IMR-90 (cell line): ENCODE measurements around the gene GNAO1. TPM values are rescaled to one million over a fixed set of nuclear protein-coding genes. Genes with fewer than 3 reads are reported as not detected.

Experiments
- ATAC-seq: fragments of 200-7000 bp; cut with Tn5 transposase; 2 replicates; pipeline ENCODE4 v1.9.1; 2020; ENCODE audit warnings: low read depth, mild to moderate bottlenecking, moderate library complexity
- BruUV-seq: library from RNA; stranded (reverse); fragments of 400-500 nt; replicated peaks from 2 replicates; lab custom pipeline; 2021; lab: Mats Ljungman, UMichigan
- CTCF ChIA-PET: fragments of 300-600 bp; formaldehyde crosslinking; extraction: SDS; loops from one replicate; lab custom pipeline; 2021; ENCODE audit warnings: antibody characterized with exemption; lab: Yijun Ruan, JAX
- POLR2A ChIA-PET: fragments of 300-600 bp; sonication (Branson Sonifier 250); formaldehyde crosslinking; loops from one replicate; lab custom pipeline; 2022; ENCODE audit warnings: antibody characterized with exemption; ENCODE audit not compliant: unreplicated experiment; lab: Charles Lee
- DNase-seq: peaks from one replicate; pipeline ENCODE4 v3.0.0; 2013
- H2AFZ ChIP-seq: replicated peaks from 2 replicates; pipeline ENCODE3; 2013; ENCODE audit warnings: low read length, mild to moderate bottlenecking; ENCODE audit not compliant: poor library complexity
- H2AK5ac ChIP-seq: 2 replicates; pipeline ENCODE4 v1.6.1; 2013; ENCODE audit warnings: low read depth, low read length, inconsistent platforms
- H2AK9ac ChIP-seq: replicated peaks from 2 replicates; pipeline ENCODE3; 2013; ENCODE audit warnings: mild to moderate bottlenecking, low read depth, low read length, moderate library complexity; ENCODE audit not compliant: poor library complexity
- H2BK120ac ChIP-seq: 2 replicates; pipeline ENCODE4 v1.6.1; 2013; ENCODE audit warnings: low read depth, low read length, inconsistent platforms
- H2BK15ac ChIP-seq: 3 replicates; pipeline ENCODE4 v1.6.1; 2013; ENCODE audit warnings: low read depth, low read length, inconsistent platforms
- H2BK20ac ChIP-seq: 2 replicates; pipeline ENCODE4 v1.6.1; 2013; ENCODE audit warnings: low read depth, mild to moderate bottlenecking, inconsistent platforms, low read length, moderate library complexity
- H2BK5ac ChIP-seq: 2 replicates; pipeline ENCODE4 v1.6.1; 2013; ENCODE audit warnings: mild to moderate bottlenecking, low read depth, low read length, inconsistent platforms; ENCODE audit not compliant: poor library complexity, severe bottlenecking
- H3K14ac ChIP-seq: replicated peaks from 2 replicates; pipeline ENCODE4 v1.6.1; 2013; ENCODE audit warnings: low read depth, low read length, inconsistent platforms
- H3K18ac ChIP-seq: 2 replicates; pipeline ENCODE4 v1.6.1; 2013; ENCODE audit warnings: low read depth, low read length, control low read depth
- H3K23ac ChIP-seq: 2 replicates; pipeline ENCODE4 v1.6.1; 2013; ENCODE audit warnings: low read depth, low read length, inconsistent platforms
- H3K27ac ChIP-seq: 2 replicates; pipeline ENCODE4 v1.5.1; 2013; ENCODE audit warnings: mild to moderate bottlenecking, control low read depth, low read length; ENCODE audit not compliant: insufficient read depth
- H3K27me3 ChIP-seq: 2 replicates; pipeline ENCODE4 v1.6.1; 2013; ENCODE audit warnings: low read length; ENCODE audit not compliant: control insufficient read depth, insufficient read depth
- H3K36me3 ChIP-seq: 2 replicates; pipeline ENCODE4 v1.6.1; 2013; ENCODE audit warnings: low read length, mixed read lengths; ENCODE audit not compliant: control insufficient read depth, insufficient read depth
- H3K4ac ChIP-seq: 2 replicates; pipeline ENCODE4 v1.6.1; 2013; ENCODE audit warnings: low read depth, low read length, inconsistent platforms
- H3K4me1 ChIP-seq: 2 replicates; pipeline ENCODE4 v1.6.1; 2013; ENCODE audit warnings: low read length, mixed read lengths; ENCODE audit not compliant: control insufficient read depth, insufficient read depth
- H3K4me2 ChIP-seq: 2 replicates; pipeline ENCODE4 v1.6.1; 2013; ENCODE audit warnings: low read depth, mild to moderate bottlenecking, control low read depth, low read length, moderate library complexity
- H3K4me3 ChIP-seq: 2 replicates; pipeline ENCODE4 v1.5.1; 2013; ENCODE audit warnings: low read depth, mild to moderate bottlenecking, control low read depth, low read length, moderate library complexity; ENCODE audit not compliant: insufficient read depth
- H3K56ac ChIP-seq: 2 replicates; pipeline ENCODE4 v1.6.1; 2013; ENCODE audit warnings: low read length, inconsistent platforms; ENCODE audit not compliant: insufficient read depth; ENCODE audit errors: extremely low read depth
- H3K79me1 ChIP-seq, 2 experiments: 2 replicates each; pipeline ENCODE4 v1.6.1; 2013; ENCODE audit warnings: low read length in 2 of 2, inconsistent platforms in 1 of 2, low read depth in 1 of 2
- H3K9ac ChIP-seq: 2 replicates; pipeline ENCODE4 v1.6.1; 2013; ENCODE audit warnings: low read depth, low read length, control low read depth
- H3K9me1 ChIP-seq: 2 replicates; pipeline ENCODE4 v1.6.1; 2013; ENCODE audit warnings: low read length, inconsistent platforms; ENCODE audit not compliant: insufficient read depth
- H3K9me3 ChIP-seq: 2 replicates; pipeline ENCODE4 v1.6.1; 2013; ENCODE audit warnings: low read length; ENCODE audit not compliant: control insufficient read depth, insufficient read depth
- H4K20me1 ChIP-seq: 2 replicates; pipeline ENCODE4 v1.6.1; 2013; ENCODE audit warnings: low read length, inconsistent platforms; ENCODE audit not compliant: insufficient read depth
- H4K5ac ChIP-seq: 2 replicates; pipeline ENCODE4 v1.6.1; 2013; ENCODE audit warnings: mild to moderate bottlenecking, low read depth, low read length, control low read depth
- H4K8ac ChIP-seq, 2 experiments: 2 replicates each; pipeline ENCODE4 v1.6.1; 2013; ENCODE audit warnings: low read depth in 2 of 2, low read length in 2 of 2, control low read depth in 1 of 2, inconsistent platforms in 1 of 2
- H4K91ac ChIP-seq: 2 replicates; pipeline ENCODE4 v1.6.1; 2013; ENCODE audit warnings: low read depth, low read length, inconsistent platforms; ENCODE audit not compliant: insufficient read depth
- BHLHE40 ChIP-seq: fragments of 150-350 bp; IDR thresholded peaks from 2 replicates; pipeline ENCODE4 v1.6.1; 2016; ENCODE audit warnings: mild to moderate bottlenecking, low read depth, low read length
- CEBPB ChIP-seq: IDR thresholded peaks from 2 replicates; pipeline ENCODE4 v1.6.1; 2012; ENCODE audit warnings: low read depth, low read length, improper control_type of control experiment
- CHD1 ChIP-seq: IDR thresholded peaks from 2 replicates; pipeline ENCODE4 v1.6.1; 2012; ENCODE audit warnings: low read depth, low read length, improper control_type of control experiment
- FOS ChIP-seq: fragments of 150-350 bp; IDR thresholded peaks from 2 replicates; pipeline ENCODE4 v1.6.1; 2016; ENCODE audit warnings: low read depth, low read length
- MAFK ChIP-seq: IDR thresholded peaks from 2 replicates; pipeline ENCODE4 v1.6.1; 2012; ENCODE audit warnings: low read depth, low read length, improper control_type of control experiment
- MAZ ChIP-seq: IDR thresholded peaks from 2 replicates; pipeline ENCODE4 v1.6.1; 2012; ENCODE audit warnings: low read depth, mild to moderate bottlenecking, low read length, improper control_type of control experiment, moderate library complexity, borderline replicate concordance
- MXI1 ChIP-seq: IDR thresholded peaks from 2 replicates; pipeline ENCODE4 v1.6.1; 2012; ENCODE audit warnings: low read depth, mild to moderate bottlenecking, low read length, moderate library complexity, borderline replicate concordance
- NFE2L2 ChIP-seq: fragments of 150-350 bp; IDR thresholded peaks from 2 replicates; pipeline ENCODE4 v1.6.1; 2016; ENCODE audit warnings: low read depth, mild to moderate bottlenecking, low read length
- POLR2A ChIP-seq: IDR thresholded peaks from 2 replicates; pipeline ENCODE4 v1.6.1; 2012; ENCODE audit warnings: mild to moderate bottlenecking, low read depth, low read length
- RAD21 ChIP-seq: IDR thresholded peaks from 2 replicates; pipeline ENCODE4 v1.6.1; 2012; ENCODE audit warnings: low read length, improper control_type of control experiment
- RCOR1 ChIP-seq: IDR thresholded peaks from 2 replicates; pipeline ENCODE4 v1.6.1; 2012; ENCODE audit warnings: mild to moderate bottlenecking, low read length, improper control_type of control experiment; ENCODE audit not compliant: insufficient replicate concordance
- RFX5 ChIP-seq: IDR thresholded peaks from 2 replicates; pipeline ENCODE4 v1.8.0; 2012; ENCODE audit warnings: low read depth, mild to moderate bottlenecking, low read length, moderate library complexity
- SMC3 ChIP-seq: fragments of 150-350 bp; IDR thresholded peaks from 2 replicates; pipeline ENCODE4 v1.6.1; 2016; ENCODE audit warnings: low read depth, mild to moderate bottlenecking, antibody characterized with exemption, low read length, moderate library complexity
- WGBS, 2 experiments: methylation state at CpG; one replicate each; pipeline versions ENCODE4 v1.1.5 to v1.1.7; 2013; ENCODE audit warnings: missing lambda C conversion rate in 2 of 2; ENCODE audit not compliant: insufficient read length in 1 of 2; ENCODE audit errors: extremely low coverage in 2 of 2; 5-methylcytosine and 5-hydroxymethylcytosine counted together
- dilution Hi-C: fragments of 300-500 bp; cut with HindIII; formaldehyde crosslinking; loops from one replicate; pipeline ENCODE4 v1.14.3; 2018; ENCODE audit warnings: low sequenced_read_pairs; ENCODE audit not compliant: unreplicated experiment
- in situ Hi-C: fragments of 300-500 bp; cut with MboI; formaldehyde crosslinking; loops from 3 replicates; pipeline ENCODE4 v1.14.3; 2019; ENCODE audit warnings: low sequenced_read_pairs, inconsistent platforms, mixed read lengths
- intact Hi-C: fragments of 100-400 bp; cut with micrococcal nuclease; formaldehyde crosslinking; loops from 2 replicates; pipeline ENCODE4 v1.10.0; 2022
- polyA plus RNA-seq, 3 experiments: library from polyadenylated mRNA; depleted of rRNA; stranded (reverse); fragments of >200 nt; gene quantifications; 2 replicates each; pipeline ENCODE4 v1.2.3, GENCODE V29; 2012; ENCODE audit warnings: low replicate concordance in 1 of 3
- total RNA-seq: library from RNA; depleted of rRNA; stranded (reverse); fragments of >200 nt; gene quantifications from 2 replicates; pipeline ENCODE4 v1.2.3, GENCODE V29; 2012
- TF ChIP-seq, protein P1 (sequence below): fragments of 150-350 bp; IDR thresholded peaks from 2 replicates; pipeline ENCODE4 v1.6.1; 2017; ENCODE audit warnings: mild to moderate bottlenecking, antibody characterized with exemption, low read length, low read depth
- TF ChIP-seq, protein P2 (sequence below): fragments of 150-350 bp; IDR thresholded peaks from 2 replicates; pipeline ENCODE4 v1.6.1; 2016; ENCODE audit warnings: low read depth, mild to moderate bottlenecking, low read length, moderate library complexity, borderline replicate concordance
- TF ChIP-seq, protein P3 (sequence below): conservative IDR thresholded peaks from 2 replicates; pipeline ENCODE4 v1.5.1; 2012; ENCODE audit warnings: mild to moderate bottlenecking, low read depth, low read length, improper control_type of control experiment

The GNAO1 gene
- total and polyA plus RNA-seq, 2 of the 4 experiments (the other 2 are of a cell fraction), result under 0.01 to 0.07 TPM

DNA sequence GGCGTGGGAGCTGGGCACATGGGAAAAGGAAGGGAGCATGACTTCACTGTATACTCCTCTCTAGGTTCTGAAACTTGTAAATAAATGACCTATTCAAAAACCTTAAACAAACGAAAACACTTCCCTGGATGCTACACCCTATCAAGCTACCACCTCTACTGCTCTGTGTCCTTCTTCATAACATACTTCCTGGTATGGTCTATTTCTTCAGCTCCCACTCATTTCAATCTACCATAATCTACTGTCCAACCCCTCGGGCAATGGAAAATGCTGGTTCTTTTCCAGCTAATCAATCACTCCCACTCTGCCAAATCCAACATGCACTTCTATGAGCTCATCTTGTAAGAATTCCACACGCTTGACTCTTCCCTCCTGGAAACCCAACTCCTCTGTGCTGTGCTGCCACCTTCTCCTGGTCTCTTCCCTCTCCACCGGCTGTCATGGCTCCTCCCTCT is 191.6 kb downstream of the GNAO1 start:
- no peak overlapping the region for H3K56ac ChIP-seq
- H2BK20ac ChIP-seq, result no peak overlapping the region
- in situ Hi-C loops (no loop called here), dilution Hi-C loops (no loop called here), intact Hi-C loops (no loop called here)
- no peak overlapping the region for H2BK15ac ChIP-seq
- H4K91ac ChIP-seq, result no peak overlapping the region
- peaks cover 10% of the 10 kb centered on the region for H3K9me1 ChIP-seq
- H2AFZ ChIP-seq, result no peak overlapping the region
- no TSS peak for BruUV-seq
- no peak overlapping the region; the same call in 1 of the 2 replicates for H3K4ac ChIP-seq
- TF ChIP-seq BHLHE40 (no peak), MAFK (no peak), MAZ (no peak), NFE2L2 (no peak), FOS (no peak), CEBPB (no peak), RAD21 (no peak), SMC3 (no peak), POLR2A (no peak), MXI1 (no peak), RCOR1 (no peak), CHD1 (no peak), RFX5 (no peak)
- TF ChIP-seq, protein P1, sequence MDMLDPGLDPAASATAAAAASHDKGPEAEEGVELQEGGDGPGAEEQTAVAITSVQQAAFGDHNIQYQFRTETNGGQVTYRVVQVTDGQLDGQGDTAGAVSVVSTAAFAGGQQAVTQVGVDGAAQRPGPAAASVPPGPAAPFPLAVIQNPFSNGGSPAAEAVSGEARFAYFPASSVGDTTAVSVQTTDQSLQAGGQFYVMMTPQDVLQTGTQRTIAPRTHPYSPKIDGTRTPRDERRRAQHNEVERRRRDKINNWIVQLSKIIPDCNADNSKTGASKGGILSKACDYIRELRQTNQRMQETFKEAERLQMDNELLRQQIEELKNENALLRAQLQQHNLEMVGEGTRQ, result no peak
- TF ChIP-seq, protein P2, sequence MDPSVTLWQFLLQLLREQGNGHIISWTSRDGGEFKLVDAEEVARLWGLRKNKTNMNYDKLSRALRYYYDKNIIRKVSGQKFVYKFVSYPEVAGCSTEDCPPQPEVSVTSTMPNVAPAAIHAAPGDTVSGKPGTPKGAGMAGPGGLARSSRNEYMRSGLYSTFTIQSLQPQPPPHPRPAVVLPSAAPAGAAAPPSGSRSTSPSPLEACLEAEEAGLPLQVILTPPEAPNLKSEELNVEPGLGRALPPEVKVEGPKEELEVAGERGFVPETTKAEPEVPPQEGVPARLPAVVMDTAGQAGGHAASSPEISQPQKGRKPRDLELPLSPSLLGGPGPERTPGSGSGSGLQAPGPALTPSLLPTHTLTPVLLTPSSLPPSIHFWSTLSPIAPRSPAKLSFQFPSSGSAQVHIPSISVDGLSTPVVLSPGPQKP, result no peak
- TF ChIP-seq, protein P3, sequence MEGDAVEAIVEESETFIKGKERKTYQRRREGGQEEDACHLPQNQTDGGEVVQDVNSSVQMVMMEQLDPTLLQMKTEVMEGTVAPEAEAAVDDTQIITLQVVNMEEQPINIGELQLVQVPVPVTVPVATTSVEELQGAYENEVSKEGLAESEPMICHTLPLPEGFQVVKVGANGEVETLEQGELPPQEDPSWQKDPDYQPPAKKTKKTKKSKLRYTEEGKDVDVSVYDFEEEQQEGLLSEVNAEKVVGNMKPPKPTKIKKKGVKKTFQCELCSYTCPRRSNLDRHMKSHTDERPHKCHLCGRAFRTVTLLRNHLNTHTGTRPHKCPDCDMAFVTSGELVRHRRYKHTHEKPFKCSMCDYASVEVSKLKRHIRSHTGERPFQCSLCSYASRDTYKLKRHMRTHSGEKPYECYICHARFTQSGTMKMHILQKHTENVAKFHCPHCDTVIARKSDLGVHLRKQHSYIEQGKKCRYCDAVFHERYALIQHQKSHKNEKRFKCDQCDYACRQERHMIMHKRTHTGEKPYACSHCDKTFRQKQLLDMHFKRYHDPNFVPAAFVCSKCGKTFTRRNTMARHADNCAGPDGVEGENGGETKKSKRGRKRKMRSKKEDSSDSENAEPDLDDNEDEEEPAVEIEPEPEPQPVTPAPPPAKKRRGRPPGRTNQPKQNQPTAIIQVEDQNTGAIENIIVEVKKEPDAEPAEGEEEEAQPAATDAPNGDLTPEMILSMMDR, result no peak
- H3K4me3 ChIP-seq, result no peak overlapping the region
- POLR2A ChIA-PET, result no interaction called here
- DNase-seq (peak; percentile 87), ATAC-seq (peak; percentile 76)
- 0 out of 2 replicates have a peak overlapping the region, but pooled peaks have one; percentile 48 for H2AK5ac ChIP-seq
- H3K36me3 ChIP-seq, result peaks cover 39% of the 10 kb centered on the region
- no peaks in the 10 kb centered on the region; the same call in 1 of the 2 replicates for H4K20me1 ChIP-seq
- H3K27me3 ChIP-seq, result no peaks in the 10 kb centered on the region
- no peak overlapping the region for H3K4me2 ChIP-seq
- H3K9me3 ChIP-seq, result peaks cover 9% of the 10 kb centered on the region
- no peak overlapping the region for H4K5ac ChIP-seq
- 38% methylated on average over 1 of the region's 5 CpGs; no CpG with 5 or more reads in 1 of the 2 experiments for WGBS, 2 experiments
- H3K23ac ChIP-seq, result no peak overlapping the region
- peaks cover 11% of the 10 kb centered on the region for H3K4me1 ChIP-seq
- H2AK9ac ChIP-seq, result no peak overlapping the region
- H4K8ac ChIP-seq, result no peak overlapping the region
- no peak overlapping the region for H3K18ac ChIP-seq
- no peak overlapping the region for H2BK5ac ChIP-seq
- no peak overlapping the region for H2BK120ac ChIP-seq
- CTCF ChIA-PET, result interaction anchor here (0.6 kb wide), 1 partner anchor 88 kb away, joined by 7 read pairs; no protein-coding TSS in a partner anchor
- peaks cover 22 to 30% of the 10 kb centered on the region in 2 experiments for H3K79me1 ChIP-seq
- H3K14ac ChIP-seq, result no peak overlapping the region
- H3K9ac ChIP-seq, result no peak overlapping the region
- H3K27ac ChIP-seq, result no peak overlapping the region
